GM12891 (cell line): ENCODE results near the gene TLK2.
"Not testable (repeated sequence)": the region's sequence is repeated elsewhere in the genome, so short reads cannot be mapped to it uniquely, and the experiment has no call there.

Experiments
- POLR2A ChIP-seq: IDR thresholded peaks from 2 replicates; pipeline ENCODE4 v1.6.1; 2011; ENCODE audit warnings: low read depth, low read length, control low read depth
- POLR2AphosphoS5 ChIP-seq: IDR thresholded peaks from 2 replicates; pipeline ENCODE4 v1.6.1; 2011; ENCODE audit warnings: low read depth, low read length, control low read depth
- TAF1 ChIP-seq: IDR thresholded peaks from 2 replicates; pipeline ENCODE4 v1.6.1; 2011; ENCODE audit warnings: low read depth, low read length, control low read depth

DNA sequence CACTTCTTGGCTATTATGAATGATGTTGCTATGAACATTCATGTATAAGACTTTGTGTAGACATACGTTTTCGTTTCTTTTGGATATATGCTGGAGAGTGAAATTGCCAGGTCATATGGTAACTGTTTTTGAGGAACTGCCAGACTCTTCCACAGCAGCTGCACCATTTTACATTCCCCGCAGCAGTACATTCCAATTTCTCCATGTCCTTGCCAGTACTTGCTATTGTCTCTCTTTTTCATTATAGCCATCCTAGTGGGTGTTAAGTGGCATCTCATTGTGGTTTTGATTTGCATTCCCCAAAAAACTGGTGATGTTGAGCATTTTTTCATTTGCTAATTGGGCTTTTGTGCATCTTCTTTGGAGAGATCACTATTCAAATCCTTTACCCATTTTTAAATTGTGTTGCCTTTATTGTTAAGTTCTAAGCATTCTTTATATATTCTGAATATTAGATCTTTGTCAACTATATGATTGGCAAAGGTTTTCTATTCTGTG lies 64.7 kb downstream of the TLK2 start:
- TF ChIP-seq POLR2AphosphoS5, TAF1, POLR2A: not testable (repeated sequence)
